HEK293 (cell line): Measurements from ENCODE around the gene ABHD5.
A peak's percentile ranks its signal among the peaks of the same experiment; 100 is the strongest.
"Not testable (repeated sequence)": the region's sequence is repeated elsewhere in the genome, so short reads cannot be mapped to it uniquely, and the experiment has no call there.

Experiments used
- CTCF ChIA-PET: fragments of 350-600 bp; formaldehyde crosslinking; extraction: SDS; loops from one replicate; lab custom pipeline; 2021; ENCODE audit warnings: antibody characterized with exemption; lab: Yijun Ruan, JAX
- POLR2A ChIA-PET: fragments of 300-600 bp; formaldehyde crosslinking; extraction: SDS; loops from one replicate; lab custom pipeline; 2020; ENCODE audit warnings: antibody characterized with exemption, inconsistent platforms; lab: Yijun Ruan, JAX
- H3K27ac ChIP-seq: fragments of 200-500 bp; sonication (Bioruptor generic); 2 replicates; pipeline ENCODE4 v1.5.1; 2014; ENCODE audit warnings: low read depth, low read length, control low read depth, inconsistent platforms; ENCODE audit errors: extremely low read depth
- H3K36me3 ChIP-seq, 2 experiments: fragments of 200-500 bp in 1 of 2; sonication (Bioruptor generic) in 1 of 2; 1 replicate in 1 of 2; 2 replicates in 1 of 2; pipeline ENCODE4 v1.5.1; 2014 to 2017; ENCODE audit warnings: inconsistent platforms in 2 of 2, low read length in 2 of 2; ENCODE audit not compliant: control insufficient read depth in 2 of 2, insufficient read depth in 1 of 2
- H3K4me1 ChIP-seq: fragments of 200-500 bp; sonication (Bioruptor generic); 2 replicates; pipeline ENCODE4 v1.5.1; 2014; ENCODE audit warnings: mild to moderate bottlenecking, low read length, inconsistent platforms; ENCODE audit not compliant: control insufficient read depth, insufficient read depth
- H3K4me3 ChIP-seq: 2 replicates; pipeline ENCODE4 v1.5.1; 2011; ENCODE audit warnings: low read depth, mild to moderate bottlenecking, control low read depth, low read length, moderate library complexity
- H3K9me3 ChIP-seq: fragments of 200-500 bp; sonication (Bioruptor generic); 2 replicates; pipeline ENCODE4 v1.5.1; 2014; ENCODE audit warnings: low read depth, low read length, inconsistent platforms; ENCODE audit not compliant: control insufficient read depth, insufficient read depth
- MEIS1 ChIP-seq: sonication (generic); formaldehyde crosslinking; IDR thresholded peaks from 2 replicates; pipeline ENCODE4 v1.8.1; 2022; ENCODE audit warnings: missing genetic modification reagents, mild to moderate bottlenecking, borderline replicate concordance
- OSR2 ChIP-seq: fragments of 450-650 bp; formaldehyde crosslinking; IDR thresholded peaks from 2 replicates; pipeline ENCODE4 v1.5.1; 2016; ENCODE audit warnings: missing biosample characterization, missing genetic modification characterization
- RBAK ChIP-seq: fragments of 450-650 bp; formaldehyde crosslinking; IDR thresholded peaks from 2 replicates; pipeline ENCODE4 v1.5.1; 2016; ENCODE audit warnings: missing biosample characterization, missing genetic modification characterization
- YY2 ChIP-seq: fragments of 450-650 bp; formaldehyde crosslinking; IDR thresholded peaks from 2 replicates; pipeline ENCODE4 v1.5.1; 2016; ENCODE audit warnings: missing biosample characterization, missing genetic modification characterization
- ZBTB7A ChIP-seq: fragments of 450-650 bp; formaldehyde crosslinking; IDR thresholded peaks from 2 replicates; pipeline ENCODE4 v1.5.1; 2016; ENCODE audit warnings: low read depth, missing biosample characterization, missing genetic modification characterization
- ZFP41 ChIP-seq: fragments of 450-650 bp; formaldehyde crosslinking; IDR thresholded peaks from 2 replicates; pipeline ENCODE4 v1.5.1; 2016; ENCODE audit warnings: missing biosample characterization, missing genetic modification characterization, borderline replicate concordance
- ZNF146 ChIP-seq: fragments of 450-650 bp; formaldehyde crosslinking; IDR thresholded peaks from 2 replicates; pipeline ENCODE4 v1.5.1; 2016; ENCODE audit warnings: missing biosample characterization, missing genetic modification characterization
- ZNF239 ChIP-seq: fragments of 450-650 bp; formaldehyde crosslinking; IDR thresholded peaks from 2 replicates; pipeline ENCODE4 v1.5.1; 2016; ENCODE audit warnings: missing biosample characterization, missing genetic modification characterization
- ZNF391 ChIP-seq: fragments of 450-650 bp; formaldehyde crosslinking; IDR thresholded peaks from 2 replicates; pipeline ENCODE4 v1.5.1; 2016; ENCODE audit warnings: low read depth, missing biosample characterization, missing genetic modification characterization, borderline replicate concordance
- ZNF394 ChIP-seq: fragments of 450-650 bp; formaldehyde crosslinking; IDR thresholded peaks from 2 replicates; pipeline ENCODE4 v1.5.1; 2016; ENCODE audit warnings: missing biosample characterization, missing genetic modification characterization, mild to moderate bottlenecking, moderate library complexity, borderline replicate concordance
- ZNF423 ChIP-seq: fragments of 450-650 bp; formaldehyde crosslinking; IDR thresholded peaks from 2 replicates; pipeline ENCODE4 v1.5.1; 2016; ENCODE audit warnings: missing biosample characterization, missing genetic modification characterization
- ZNF561 ChIP-seq: fragments of 450-650 bp; IDR thresholded peaks from 2 replicates; pipeline ENCODE4 v1.5.1; 2018; ENCODE audit warnings: missing biosample characterization, missing genetic modification characterization, borderline replicate concordance
- ZNF677 ChIP-seq: fragments of 450-650 bp; IDR thresholded peaks from 2 replicates; pipeline ENCODE4 v1.5.0; 2018; ENCODE audit warnings: missing biosample characterization, mild to moderate bottlenecking, missing genetic modification characterization, moderate library complexity
- ZNF768 ChIP-seq: fragments of 450-650 bp; formaldehyde crosslinking; IDR thresholded peaks from 2 replicates; pipeline ENCODE4 v1.5.1; 2018; ENCODE audit warnings: missing biosample characterization, mild to moderate bottlenecking, missing genetic modification characterization
- TF ChIP-seq, protein P1 (sequence below): fragments of 450-650 bp; formaldehyde crosslinking; IDR thresholded peaks from 2 replicates; pipeline ENCODE4 v1.5.1; 2016; ENCODE audit warnings: missing biosample characterization, missing genetic modification characterization

Gene ABHD5

DNA sequence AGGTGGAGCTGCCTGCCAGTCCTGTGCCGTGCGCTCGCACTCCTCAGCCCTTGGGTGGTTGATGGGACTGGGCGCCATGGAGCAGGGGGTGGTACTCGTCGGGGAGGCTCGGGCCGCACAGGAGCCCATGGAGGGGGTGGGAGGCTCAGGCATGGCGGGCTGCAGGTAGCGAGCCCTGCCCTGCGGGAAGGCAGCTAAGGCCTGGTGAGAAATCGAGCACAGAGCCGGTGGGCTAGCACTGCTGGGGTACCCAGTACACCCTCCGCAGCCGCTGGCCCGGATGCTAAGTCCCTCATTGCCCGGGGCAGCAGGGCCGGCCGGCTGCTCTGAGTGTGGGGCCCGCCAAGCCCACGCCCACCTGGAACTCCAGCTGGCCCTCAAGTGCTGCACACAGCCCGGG, 34.3 kb upstream of the ABHD5 start:
- POLR2A ChIA-PET, H3K9me3 ChIP-seq, H3K36me3 ChIP-seq, H3K27ac ChIP-seq, H3K4me1 ChIP-seq, H3K4me3 ChIP-seq, CTCF ChIA-PET: not testable (repeated sequence)

DNA sequence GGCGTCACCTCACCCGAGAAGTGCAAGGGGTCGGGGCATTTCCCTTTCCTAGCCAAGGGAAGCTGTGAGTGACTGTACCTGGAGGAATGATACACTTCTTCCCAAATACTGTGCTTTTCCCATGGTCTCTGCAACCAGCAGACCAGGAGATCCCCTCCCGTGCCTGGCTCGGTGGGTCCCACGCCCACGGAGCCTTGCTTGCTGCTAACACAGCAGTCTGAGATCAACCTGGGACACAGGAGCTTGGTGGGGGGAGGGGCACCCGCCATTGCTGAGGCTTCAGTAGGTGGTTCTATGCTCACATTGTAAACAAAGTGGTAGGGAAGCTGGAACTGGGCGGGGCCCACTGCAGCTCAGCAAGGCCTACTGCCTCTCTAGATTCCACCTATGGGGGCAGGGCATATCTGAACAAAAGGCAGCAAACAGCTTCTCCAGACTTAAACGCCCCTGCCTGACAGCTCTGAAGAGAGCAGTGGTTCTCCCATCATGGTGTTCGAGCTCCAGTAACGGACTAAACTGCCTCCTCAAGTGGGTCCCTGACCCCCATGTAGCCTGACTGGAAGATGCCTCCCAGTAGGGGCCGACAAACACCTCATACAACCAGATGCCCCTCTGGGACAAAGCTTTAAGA, 31.4 kb upstream of the ABHD5 start:
- H3K9me3 ChIP-seq, result no peaks in the 10 kb centered on the region
- no peak overlapping the region for H3K27ac ChIP-seq
- no peaks in the 10 kb centered on the region for H3K36me3 ChIP-seq
- TF ChIP-seq, protein P1, sequence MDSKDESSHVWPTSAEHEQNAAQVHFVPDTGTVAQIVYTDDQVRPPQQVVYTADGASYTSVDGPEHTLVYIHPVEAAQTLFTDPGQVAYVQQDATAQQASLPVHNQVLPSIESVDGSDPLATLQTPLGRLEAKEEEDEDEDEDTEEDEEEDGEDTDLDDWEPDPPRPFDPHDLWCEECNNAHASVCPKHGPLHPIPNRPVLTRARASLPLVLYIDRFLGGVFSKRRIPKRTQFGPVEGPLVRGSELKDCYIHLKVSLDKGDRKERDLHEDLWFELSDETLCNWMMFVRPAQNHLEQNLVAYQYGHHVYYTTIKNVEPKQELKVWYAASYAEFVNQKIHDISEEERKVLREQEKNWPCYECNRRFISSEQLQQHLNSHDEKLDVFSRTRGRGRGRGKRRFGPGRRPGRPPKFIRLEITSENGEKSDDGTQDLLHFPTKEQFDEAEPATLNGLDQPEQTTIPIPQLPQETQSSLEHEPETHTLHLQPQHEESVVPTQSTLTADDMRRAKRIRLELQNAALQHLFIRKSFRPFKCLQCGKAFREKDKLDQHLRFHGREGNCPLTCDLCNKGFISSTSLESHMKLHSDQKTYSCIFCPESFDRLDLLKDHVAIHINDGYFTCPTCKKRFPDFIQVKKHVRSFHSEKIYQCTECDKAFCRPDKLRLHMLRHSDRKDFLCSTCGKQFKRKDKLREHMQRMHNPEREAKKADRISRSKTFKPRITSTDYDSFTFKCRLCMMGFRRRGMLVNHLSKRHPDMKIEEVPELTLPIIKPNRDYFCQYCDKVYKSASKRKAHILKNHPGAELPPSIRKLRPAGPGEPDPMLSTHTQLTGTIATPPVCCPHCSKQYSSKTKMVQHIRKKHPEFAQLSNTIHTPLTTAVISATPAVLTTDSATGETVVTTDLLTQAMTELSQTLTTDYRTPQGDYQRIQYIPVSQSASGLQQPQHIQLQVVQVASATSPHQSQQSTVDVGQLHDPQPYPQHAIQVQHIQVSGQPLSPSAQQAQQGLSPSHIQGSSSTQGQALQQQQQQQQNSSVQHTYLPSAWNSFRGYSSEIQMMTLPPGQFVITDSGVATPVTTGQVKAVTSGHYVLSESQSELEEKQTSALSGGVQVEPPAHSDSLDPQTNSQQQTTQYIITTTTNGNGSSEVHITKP (tag by site-specific recombination), result no peak
- TF ChIP-seq ZBTB7A (tag by site-specific recombination) (no peak), YY2 (tag by site-specific recombination) (no peak), ZFP41 (tag by site-specific recombination) (no peak), ZNF239 (tag by site-specific recombination) (no peak), ZNF561 (tag by site-specific recombination) (no peak), MEIS1 (CRISPR knock-in tag) (no peak), ZNF768 (tag by site-specific recombination) (no peak), ZNF423 (no peak), ZNF391 (tag by site-specific recombination) (no peak), RBAK (no peak), OSR2 (no peak), ZNF677 (tag by site-specific recombination) (no peak), ZNF394 (no peak)
- TF ChIP-seq, all 188 proteins: peak for 0
- POLR2A ChIA-PET, result no interaction called here
- no peaks in the 10 kb centered on the region for H3K4me1 ChIP-seq
- no peak overlapping the region for H3K4me3 ChIP-seq
- CTCF ChIA-PET, result no interaction called here

DNA sequence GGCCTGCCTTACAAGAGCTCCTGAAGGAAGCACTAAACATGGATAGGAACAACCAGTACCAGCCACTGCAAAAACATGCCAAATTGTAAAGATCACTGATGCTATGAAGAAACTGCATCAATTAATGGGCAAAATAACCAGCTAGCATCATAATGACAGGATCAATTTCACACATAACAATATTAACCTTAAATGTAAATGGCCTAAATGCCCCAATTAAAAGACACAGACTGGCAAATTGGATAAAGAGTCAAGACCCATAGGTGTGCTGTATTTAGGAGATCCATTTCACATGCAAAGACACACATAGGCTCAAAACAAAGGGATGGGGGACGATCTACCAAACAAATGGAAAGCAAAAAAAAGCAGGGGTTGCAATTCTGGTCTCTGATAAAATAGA, 29.4 kb upstream of the ABHD5 start:
- CTCF ChIA-PET, H3K4me1 ChIP-seq, H3K9me3 ChIP-seq, H3K36me3 ChIP-seq, H3K27ac ChIP-seq, H3K4me3 ChIP-seq, POLR2A ChIA-PET: not testable (repeated sequence)

DNA sequence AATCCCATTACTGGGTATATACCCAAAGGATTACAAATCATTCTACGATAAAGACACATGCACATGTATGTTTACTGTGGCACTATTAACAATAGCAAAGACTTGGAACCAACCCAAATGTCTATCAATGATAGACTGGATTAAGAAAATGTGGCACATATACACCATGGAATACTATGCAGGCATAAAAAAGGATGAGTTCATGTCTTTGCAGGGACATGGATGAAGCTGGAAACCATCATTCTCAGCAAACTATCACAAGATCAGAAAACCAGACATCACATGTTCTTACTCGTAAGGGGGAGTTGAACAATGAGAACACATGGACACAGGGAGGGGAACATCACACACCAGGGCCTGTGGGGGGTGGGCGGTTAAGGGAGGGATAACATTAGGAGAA, 25.7 kb upstream of the ABHD5 start:
- H3K36me3 ChIP-seq, H3K9me3 ChIP-seq, CTCF ChIA-PET, H3K4me3 ChIP-seq, H3K4me1 ChIP-seq, H3K27ac ChIP-seq: not testable (repeated sequence)
- peak; percentile 53; the same call in 1 of the 2 replicates for TF ChIP-seq ZNF146 (tag by site-specific recombination)
- TF ChIP-seq, all 188 proteins: peak for 1; not testable (repeated sequence) for 187
- POLR2A ChIA-PET, result not testable (repeated sequence)
